PC-9 (cell line): ENCODE measurements around the gene ZNF154. TPM values are rescaled to one million over a fixed set of nuclear protein-coding genes. Genes with fewer than 3 reads are reported as not detected.

Experiments used
- BruUV-seq: library from RNA; stranded (reverse); fragments of 400-500 nt; replicated peaks from 2 replicates; lab custom pipeline; 2021; lab: Mats Ljungman, UMichigan
- CTCF ChIA-PET: fragments of 300-600 bp; sonication (Branson Sonifier 250); formaldehyde crosslinking; loops from one replicate; lab custom pipeline; 2022; ENCODE audit warnings: antibody characterized with exemption; lab: Charles Lee
- POLR2A ChIA-PET: fragments of 300-600 bp; sonication (Branson Sonifier 250); formaldehyde crosslinking; loops from one replicate; lab custom pipeline; 2022; ENCODE audit warnings: antibody characterized with exemption; ENCODE audit not compliant: unreplicated experiment; lab: Charles Lee
- DNase-seq, 2 experiments: peaks; one replicate each; pipeline versions ENCODE4 v3.0.0 to v3.0.0-alpha.2; 2015 to 2022; ENCODE audit warnings: mixed read lengths in 1 of 2
- H2AFZ ChIP-seq: fragments of 200-600 bp; sonication (generic); 2 replicates; pipeline ENCODE4 v1.8.1; 2017; ENCODE audit warnings: antibody characterized with exemption
- H3F3A ChIP-seq: fragments of 200-600 bp; sonication (generic); 2 replicates; pipeline ENCODE4 v1.8.1; 2017; ENCODE audit warnings: antibody characterized with exemption, mild to moderate bottlenecking, low read depth; ENCODE audit not compliant: insufficient read depth
- H3K27ac ChIP-seq: fragments of 200-600 bp; sonication (generic); 2 replicates; pipeline ENCODE4 v1.6.1; 2016; ENCODE audit warnings: mixed run types
- H3K27me3 ChIP-seq: fragments of 200-600 bp; sonication (generic); 2 replicates; pipeline ENCODE4 v1.6.1; 2016; ENCODE audit warnings: low read depth, mixed run types; ENCODE audit not compliant: insufficient read depth
- H3K36me3 ChIP-seq: fragments of 200-600 bp; sonication (generic); 2 replicates; pipeline ENCODE4 v1.6.1; 2016; ENCODE audit warnings: low read depth, mixed run types
- H3K4me1 ChIP-seq: fragments of 200-600 bp; sonication (generic); replicated peaks from 2 replicates; pipeline ENCODE4 v1.6.1; 2016; ENCODE audit warnings: mixed run types; ENCODE audit not compliant: insufficient read depth
- H3K4me2 ChIP-seq: fragments of 200-600 bp; sonication (generic); 2 replicates; pipeline ENCODE4 v1.6.1; 2017; ENCODE audit warnings: mixed run types
- H3K4me3 ChIP-seq: fragments of 200-600 bp; sonication (generic); 2 replicates; pipeline ENCODE4 v1.6.1; 2016; ENCODE audit warnings: mixed run types
- H3K79me2 ChIP-seq: fragments of 200-600 bp; sonication (generic); 2 replicates; pipeline ENCODE4 v1.6.1; 2017; ENCODE audit warnings: low read depth, mixed run types
- H3K9me2 ChIP-seq: fragments of 200-600 bp; sonication (generic); 2 replicates; pipeline ENCODE4 v1.8.1; 2017; ENCODE audit warnings: mild to moderate bottlenecking; ENCODE audit not compliant: insufficient read depth
- H3K9me3 ChIP-seq: fragments of 200-600 bp; sonication (generic); 2 replicates; pipeline ENCODE4 v1.8.1; 2016; ENCODE audit warnings: low read depth; ENCODE audit not compliant: insufficient read depth
- H4K20me1 ChIP-seq: fragments of 200-600 bp; sonication (generic); 2 replicates; pipeline ENCODE4 v1.8.1; 2017; ENCODE audit not compliant: insufficient read depth
- CTCF ChIP-seq: fragments of 200-600 bp; sonication (generic); conservative IDR thresholded peaks from 2 replicates; pipeline ENCODE4 v1.6.1; 2017; ENCODE audit warnings: mixed run types, antibody characterized with exemption, mild to moderate bottlenecking, moderate library complexity
- EZH2 ChIP-seq: fragments of 200-600 bp; sonication (generic); IDR thresholded peaks from 2 replicates; pipeline ENCODE4 v1.8.0; 2017; ENCODE audit warnings: antibody characterized with exemption, low read depth
- intact Hi-C: fragments of 100-400 bp; cut with micrococcal nuclease; formaldehyde crosslinking; loops from one replicate; pipeline ENCODE4 v1.10.0; 2022; ENCODE audit not compliant: unreplicated experiment
- total RNA-seq: library from RNA; stranded (reverse); gene quantifications from 2 replicates; pipeline ENCODE4 v1.2.3, GENCODE V29; 2021

Gene ZNF154
- total RNA-seq, 1 experiment from 2014 or later, result 0.17 TPM

- intact Hi-C loops, result no loop called here
- Histone ChIP-seq H3K79me2 (no peaks in the 10 kb centered on the region), H3K36me3 (no peaks in the 10 kb centered on the region), H3K9me2 (no peaks in the 10 kb centered on the region), H3K4me3 (no peak overlapping the region), H3K4me1 (no peaks in the 10 kb centered on the region), H3F3A (no peaks in the 10 kb centered on the region), H3K27me3 (no peaks in the 10 kb centered on the region), H2AFZ (no peak overlapping the region), H3K27ac (no peak overlapping the region), H4K20me1 (no peaks in the 10 kb centered on the region), H3K4me2 (no peak overlapping the region), H3K9me3 (no peaks in the 10 kb centered on the region)
- TF ChIP-seq CTCF, result no peak
- TF ChIP-seq EZH2, result no peak
- POLR2A ChIA-PET, result no interaction called here
- DNase-seq, result no peak
- CTCF ChIA-PET, result no interaction called here
- BruUV-seq, result no TSS peak
These were observed 3.2 kb upstream of the ZNF154 start for GRCh38 chr19:57712222-57712621.

GRCh38 chr19:57709616-57710015 lies 612 bp upstream of the ZNF154 start:
- TF ChIP-seq EZH2 (no peak), CTCF (no peak)
- Histone ChIP-seq H3K36me3 (no peaks in the 10 kb centered on the region), H3K4me3 (no peak overlapping the region), H3K27me3 (no peaks in the 10 kb centered on the region), H3K9me3 (no peaks in the 10 kb centered on the region), H3K27ac (no peak overlapping the region), H2AFZ (no peak overlapping the region), H3K4me1 (no peaks in the 10 kb centered on the region), H3K4me2 (no peak overlapping the region), H3K79me2 (no peaks in the 10 kb centered on the region), H4K20me1 (no peaks in the 10 kb centered on the region), H3K9me2 (no peaks in the 10 kb centered on the region), H3F3A (no peaks in the 10 kb centered on the region)
- intact Hi-C loops, result no loop called here
- ChIA-PET POLR2A (no interaction called here), CTCF (no interaction called here)
- BruUV-seq, result no TSS peak
- no peak for DNase-seq

DNA sequence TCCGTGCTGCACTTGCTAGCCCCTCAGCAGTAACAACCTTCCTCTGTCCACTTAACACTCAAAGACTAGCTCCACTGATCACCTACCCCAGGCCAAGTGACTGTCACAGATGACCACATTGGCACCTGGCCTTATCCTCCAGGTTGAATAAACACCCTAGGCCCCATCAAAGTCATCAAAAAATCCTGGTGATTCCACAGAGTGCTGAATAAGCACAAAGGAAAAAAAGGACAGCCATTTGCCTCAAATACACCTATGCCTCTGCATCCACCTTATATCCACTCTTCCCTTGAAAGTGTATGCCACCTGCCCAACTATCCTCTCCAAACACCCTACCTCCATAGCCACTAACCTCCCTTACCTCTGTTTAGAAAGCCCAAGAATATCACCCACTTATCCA lies 2.7 kb downstream of the ZNF154 start:
- H3K9me3 ChIP-seq, result peaks cover 6% of the 10 kb centered on the region

More for the DNA sequence above, 2.7 kb downstream of the ZNF154 start:
- H3K79me2 ChIP-seq, result no peaks in the 10 kb centered on the region
- H3K27ac ChIP-seq, result no peak overlapping the region
- no peaks in the 10 kb centered on the region for H3F3A ChIP-seq
- no peaks in the 10 kb centered on the region for H3K4me1 ChIP-seq
- H3K4me3 ChIP-seq, result no peak overlapping the region
- intact Hi-C loops, result no loop called here
- ChIA-PET CTCF (no interaction called here), POLR2A (no interaction called here)
- no peaks in the 10 kb centered on the region for H3K36me3 ChIP-seq
- H2AFZ ChIP-seq, result no peak overlapping the region
- DNase-seq, result no peak
- TF ChIP-seq CTCF, result no peak
- TF ChIP-seq EZH2, result no peak
- no peaks in the 10 kb centered on the region for H4K20me1 ChIP-seq
- H3K9me2 ChIP-seq, result no peaks in the 10 kb centered on the region
- H3K4me2 ChIP-seq, result no peak overlapping the region
- BruUV-seq, result no TSS peak
- no peaks in the 10 kb centered on the region for H3K27me3 ChIP-seq
